ENCODE data around the gene ARG2. TPM values are rescaled to one million over a fixed set of nuclear protein-coding genes. Genes with fewer than 3 reads are reported as not detected.

Gene ARG2
- total RNA-seq, 3 donors from 2014 or later: 2.9 to 5.2 (median 4.4) TPM

GRCh38 chr14:67638642-67639041, 18.9 kb downstream of the ARG2 start:
- Histone ChIP-seq H3K9me3 (no peaks in the 10 kb centered on the region), H3K27me3 (no peaks in the 10 kb centered on the region), H3K4me3 (no peak overlapping the region), H3K27ac (no peak overlapping the region), H3K4me1 (no peaks in the 10 kb centered on the region), H3K36me3 (no peaks in the 10 kb centered on the region)
- intact Hi-C loops (cut with DNase I; ENCODE audit: low total_unique reads): no loop called here
- DNase-seq (ENCODE audit: low spot score in 2 of 2): no peak
- TF ChIP-seq POLR2AphosphoS5 (IDR thresholded peaks at IDR 0.05) (no peak), CTCF (IDR thresholded peaks at IDR 0.05) (no peak), POLR2A (IDR thresholded peaks at IDR 0.05) (no peak)

DNA sequence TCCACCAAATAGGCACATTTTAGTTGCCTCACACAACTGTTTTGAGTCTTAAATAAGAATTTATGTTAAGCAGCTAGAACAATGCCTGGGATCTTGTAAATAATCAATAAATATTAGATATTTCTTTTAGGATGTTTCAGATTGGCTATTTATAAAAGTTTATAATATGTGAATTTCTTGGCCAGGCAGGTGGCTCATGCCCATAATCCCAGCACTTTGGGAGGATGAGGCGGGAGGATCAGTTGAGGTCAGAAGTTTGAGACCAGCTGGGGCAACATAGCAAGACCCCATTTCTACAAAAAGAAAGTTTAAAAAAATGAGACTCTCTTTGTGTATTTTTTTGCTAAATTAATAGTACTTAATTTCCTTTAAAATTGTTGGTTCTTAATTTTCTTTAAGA, 21.8 kb downstream of the ARG2 start:
- intact Hi-C loops (cut with DNase I; ENCODE audit: low total_unique reads): no loop called here
- Histone ChIP-seq H3K4me3 (no peak overlapping the region), H3K9me3 (no peaks in the 10 kb centered on the region), H3K27me3 (no peaks in the 10 kb centered on the region), H3K4me1 (no peaks in the 10 kb centered on the region), H3K36me3 (no peaks in the 10 kb centered on the region), H3K27ac (no peak overlapping the region)
- no peak for DNase-seq (ENCODE audit: low spot score in 2 of 2)
- TF ChIP-seq CTCF (IDR thresholded peaks at IDR 0.05) (no peak), POLR2A (IDR thresholded peaks at IDR 0.05) (no peak), POLR2AphosphoS5 (IDR thresholded peaks at IDR 0.05) (no peak)

DNA sequence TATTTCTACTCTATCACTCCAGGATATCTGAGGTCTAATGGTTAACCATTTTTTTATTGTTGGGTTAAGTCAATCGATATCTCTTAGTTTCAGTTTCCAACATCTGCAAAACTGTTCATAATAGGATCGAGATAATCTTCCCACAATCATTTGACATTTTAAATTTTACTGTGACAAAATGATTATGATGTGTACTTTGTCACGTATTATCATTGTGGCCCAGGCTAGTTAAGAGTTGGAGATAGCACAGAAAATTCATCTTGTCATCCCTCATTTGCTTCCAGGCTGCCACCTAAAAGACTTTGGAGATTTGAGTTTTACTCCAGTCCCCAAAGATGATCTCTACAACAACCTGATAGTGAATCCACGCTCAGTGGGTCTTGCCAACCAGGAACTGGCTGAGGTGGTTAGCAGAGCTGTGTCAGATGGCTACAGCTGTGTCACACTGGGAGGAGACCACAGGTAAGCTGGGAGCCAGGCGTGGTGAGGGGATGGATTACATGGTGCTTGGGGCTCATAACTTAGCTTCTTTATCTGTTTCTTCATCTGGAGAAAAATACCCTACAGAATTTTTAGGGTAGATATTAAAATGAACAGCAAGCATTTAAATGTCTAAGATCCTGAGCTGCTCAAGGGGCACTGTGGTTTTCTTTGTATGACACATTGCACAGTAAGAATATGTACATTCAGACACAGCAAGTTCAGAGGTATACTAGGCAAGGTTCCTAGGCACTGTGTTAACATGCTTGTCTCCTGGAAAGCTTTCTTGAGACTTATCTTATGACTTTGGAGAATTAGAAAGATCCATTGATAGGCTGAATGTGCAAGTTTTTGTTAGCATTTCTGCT, 22.4 kb downstream of the ARG2 start:
- no peak for DNase-seq (ENCODE audit: low spot score in 2 of 2)
- no peaks in the 10 kb centered on the region for H3K36me3 ChIP-seq
- H3K27me3 ChIP-seq: no peaks in the 10 kb centered on the region
- H3K4me3 ChIP-seq: no peak overlapping the region
- intact Hi-C loops (cut with DNase I; ENCODE audit: low total_unique reads): no loop called here
- H3K27ac ChIP-seq: no peak overlapping the region
- H3K4me1 ChIP-seq: no peaks in the 10 kb centered on the region
- no peaks in the 10 kb centered on the region for H3K9me3 ChIP-seq
- TF ChIP-seq POLR2A (IDR thresholded peaks at IDR 0.05) (no peak), CTCF (IDR thresholded peaks at IDR 0.05) (no peak), POLR2AphosphoS5 (IDR thresholded peaks at IDR 0.05) (no peak)

- Histone ChIP-seq H3K27me3 (no peaks in the 10 kb centered on the region), H3K4me1 (no peaks in the 10 kb centered on the region), H3K4me3 (no peak overlapping the region), H3K9me3 (no peaks in the 10 kb centered on the region), H3K27ac (no peak overlapping the region), H3K36me3 (no peaks in the 10 kb centered on the region)
- TF ChIP-seq POLR2A (IDR thresholded peaks at IDR 0.05): no peak
- no peak for TF ChIP-seq CTCF (IDR thresholded peaks at IDR 0.05)
- TF ChIP-seq POLR2AphosphoS5 (IDR thresholded peaks at IDR 0.05): no peak
- DNase-seq (ENCODE audit: low spot score in 2 of 2): no peak
- intact Hi-C loops (cut with DNase I; ENCODE audit: low total_unique reads): no loop called here
These were observed 24.0 kb downstream of the ARG2 start for GRCh38 chr14:67643713-67644112.

DNA sequence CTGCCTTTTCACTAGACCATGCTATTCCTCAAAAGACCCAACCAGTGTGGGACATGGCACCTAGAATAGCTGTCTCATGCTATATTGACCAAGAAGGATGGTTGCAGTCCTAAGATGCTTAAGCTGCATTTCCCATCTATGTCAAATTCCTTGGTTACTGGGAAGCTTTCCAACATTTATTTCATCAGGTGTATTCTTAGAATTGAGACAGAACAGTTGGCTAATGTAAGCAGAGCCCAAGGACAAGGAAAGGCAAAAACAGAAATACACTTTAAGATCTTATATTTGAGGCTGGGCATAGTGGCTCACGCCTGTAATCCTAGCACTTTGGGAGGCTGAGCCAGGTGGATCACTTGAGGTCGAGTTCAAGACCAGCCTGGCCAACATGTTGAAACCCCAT, 24.7 kb downstream of the ARG2 start:
- no peak for DNase-seq (ENCODE audit: low spot score in 2 of 2)
- Histone ChIP-seq H3K9me3 (no peaks in the 10 kb centered on the region), H3K4me3 (no peak overlapping the region), H3K36me3 (no peaks in the 10 kb centered on the region), H3K27me3 (no peaks in the 10 kb centered on the region), H3K27ac (no peak overlapping the region), H3K4me1 (no peaks in the 10 kb centered on the region)
- intact Hi-C loops (cut with DNase I; ENCODE audit: low total_unique reads): no loop called here
- TF ChIP-seq POLR2AphosphoS5 (IDR thresholded peaks at IDR 0.05): no peak
- TF ChIP-seq CTCF (IDR thresholded peaks at IDR 0.05): no peak
- no peak for TF ChIP-seq POLR2A (IDR thresholded peaks at IDR 0.05)
